ENCODE data around the gene ELMO3. TPM values are rescaled to one million over a fixed set of nuclear protein-coding genes. Genes with fewer than 3 reads are reported as not detected.

Gene ELMO3
- total and polyA plus RNA-seq, 8 donors = 4.9 to 21.2 (median 8.5) TPM

- Histone ChIP-seq H3K4me3 (no peak overlapping the region), H3K27me3 (no peaks in the 10 kb centered on the region), H3K4me1 (peaks cover 3 to 12% of the 10 kb centered on the region in 2 donors), H3K9me3 (no peaks in the 10 kb centered on the region), H3K27ac (no peak overlapping the region), H3K36me3 (peaks cover 0 to 81% of the 10 kb centered on the region in 2 donors)
- intact Hi-C loops (cut with DNase I) = no loop called here
- DNase-seq (peak in 1 of 4 donors; percentile 76), ATAC-seq (no peak)
- TF ChIP-seq, protein P1, sequence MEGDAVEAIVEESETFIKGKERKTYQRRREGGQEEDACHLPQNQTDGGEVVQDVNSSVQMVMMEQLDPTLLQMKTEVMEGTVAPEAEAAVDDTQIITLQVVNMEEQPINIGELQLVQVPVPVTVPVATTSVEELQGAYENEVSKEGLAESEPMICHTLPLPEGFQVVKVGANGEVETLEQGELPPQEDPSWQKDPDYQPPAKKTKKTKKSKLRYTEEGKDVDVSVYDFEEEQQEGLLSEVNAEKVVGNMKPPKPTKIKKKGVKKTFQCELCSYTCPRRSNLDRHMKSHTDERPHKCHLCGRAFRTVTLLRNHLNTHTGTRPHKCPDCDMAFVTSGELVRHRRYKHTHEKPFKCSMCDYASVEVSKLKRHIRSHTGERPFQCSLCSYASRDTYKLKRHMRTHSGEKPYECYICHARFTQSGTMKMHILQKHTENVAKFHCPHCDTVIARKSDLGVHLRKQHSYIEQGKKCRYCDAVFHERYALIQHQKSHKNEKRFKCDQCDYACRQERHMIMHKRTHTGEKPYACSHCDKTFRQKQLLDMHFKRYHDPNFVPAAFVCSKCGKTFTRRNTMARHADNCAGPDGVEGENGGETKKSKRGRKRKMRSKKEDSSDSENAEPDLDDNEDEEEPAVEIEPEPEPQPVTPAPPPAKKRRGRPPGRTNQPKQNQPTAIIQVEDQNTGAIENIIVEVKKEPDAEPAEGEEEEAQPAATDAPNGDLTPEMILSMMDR (IDR thresholded peaks at IDR 0.05) = no peak
These were observed 4.1 kb downstream of the ELMO3 start for GRCh38 chr16:67202956-67203493.

- H3K9me3 ChIP-seq = no peaks in the 10 kb centered on the region
- H3K4me3 ChIP-seq = no peak overlapping the region
- intact Hi-C loops (cut with DNase I) = no loop called here
- peaks cover 0 to 71% of the 10 kb centered on the region in 2 donors for H3K36me3 ChIP-seq
- no peak overlapping the region for H3K27ac ChIP-seq
- no peaks in the 10 kb centered on the region for H3K27me3 ChIP-seq
- peak in 1 of 4 donors; percentile 44 for DNase-seq
- H3K4me1 ChIP-seq = peaks cover 0 to 3% of the 10 kb centered on the region in 2 donors
- TF ChIP-seq, protein P1 (IDR thresholded peaks at IDR 0.05) = no peak
- ATAC-seq = no peak
These were observed 5.1 kb downstream of the ELMO3 start for GRCh38 chr16:67204076-67204475.

DNA sequence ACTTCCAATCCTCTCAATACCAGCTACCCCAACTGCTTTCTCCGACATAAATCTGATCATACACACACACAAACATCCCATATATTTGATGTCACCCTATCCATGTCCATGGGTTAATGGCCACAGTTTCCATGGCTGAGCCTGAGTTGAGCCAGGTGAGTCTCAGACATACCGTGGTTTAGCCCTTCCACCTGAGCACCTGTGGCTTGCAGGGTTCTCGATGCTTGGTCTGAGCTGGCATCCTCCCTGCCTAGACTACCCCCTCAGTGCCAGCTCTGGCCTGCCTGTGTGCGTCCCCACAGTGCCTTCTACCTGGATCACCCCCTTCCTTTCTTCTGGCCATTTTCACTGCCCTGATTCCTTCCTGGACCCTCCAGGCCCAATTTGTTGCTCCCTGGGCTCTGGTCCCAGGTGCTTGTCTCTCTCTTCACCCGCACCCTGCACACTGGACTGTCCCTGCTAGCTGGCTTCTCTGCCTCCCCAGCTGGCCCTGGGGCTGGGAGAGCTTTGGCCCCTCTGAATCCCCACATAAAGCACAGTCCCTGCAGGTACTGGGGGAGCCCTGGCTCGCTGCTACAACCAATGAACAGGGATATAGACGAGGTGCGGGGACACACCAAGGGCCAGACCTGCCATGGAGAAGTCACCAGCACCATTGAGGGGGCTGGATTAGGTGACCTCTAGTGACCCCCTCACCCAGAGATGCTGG is 7.4 kb downstream of the ELMO3 start:
- Histone ChIP-seq H3K4me3 (no peak overlapping the region), H3K36me3 (peaks cover 0 to 50% of the 10 kb centered on the region in 2 donors), H3K4me1 (no peaks in the 10 kb centered on the region), H3K27ac (no peak overlapping the region), H3K27me3 (no peaks in the 10 kb centered on the region), H3K9me3 (no peaks in the 10 kb centered on the region)
- TF ChIP-seq, protein P1 (IDR thresholded peaks at IDR 0.05) = no peak
- no peak for ATAC-seq
- intact Hi-C loops (cut with DNase I) = no loop called here
- DNase-seq = peak in 1 of 4 donors; percentile 32

GRCh38 chr16:67206838-67207248 is 7.9 kb downstream of the ELMO3 start:
- no peak overlapping the region for H3K4me3 ChIP-seq
- H3K36me3 ChIP-seq = peaks cover 0 to 45% of the 10 kb centered on the region in 2 donors
- ATAC-seq = no peak
- TF ChIP-seq, protein P1 (IDR thresholded peaks at IDR 0.05) = no peak
- intact Hi-C loops (cut with DNase I) = no loop called here
- no peaks in the 10 kb centered on the region for H3K27me3 ChIP-seq
- no peaks in the 10 kb centered on the region for H3K4me1 ChIP-seq
- no peak overlapping the region for H3K27ac ChIP-seq
- DNase-seq = peak in 1 of 4 donors; percentile 20
- H3K9me3 ChIP-seq = no peaks in the 10 kb centered on the region

DNA sequence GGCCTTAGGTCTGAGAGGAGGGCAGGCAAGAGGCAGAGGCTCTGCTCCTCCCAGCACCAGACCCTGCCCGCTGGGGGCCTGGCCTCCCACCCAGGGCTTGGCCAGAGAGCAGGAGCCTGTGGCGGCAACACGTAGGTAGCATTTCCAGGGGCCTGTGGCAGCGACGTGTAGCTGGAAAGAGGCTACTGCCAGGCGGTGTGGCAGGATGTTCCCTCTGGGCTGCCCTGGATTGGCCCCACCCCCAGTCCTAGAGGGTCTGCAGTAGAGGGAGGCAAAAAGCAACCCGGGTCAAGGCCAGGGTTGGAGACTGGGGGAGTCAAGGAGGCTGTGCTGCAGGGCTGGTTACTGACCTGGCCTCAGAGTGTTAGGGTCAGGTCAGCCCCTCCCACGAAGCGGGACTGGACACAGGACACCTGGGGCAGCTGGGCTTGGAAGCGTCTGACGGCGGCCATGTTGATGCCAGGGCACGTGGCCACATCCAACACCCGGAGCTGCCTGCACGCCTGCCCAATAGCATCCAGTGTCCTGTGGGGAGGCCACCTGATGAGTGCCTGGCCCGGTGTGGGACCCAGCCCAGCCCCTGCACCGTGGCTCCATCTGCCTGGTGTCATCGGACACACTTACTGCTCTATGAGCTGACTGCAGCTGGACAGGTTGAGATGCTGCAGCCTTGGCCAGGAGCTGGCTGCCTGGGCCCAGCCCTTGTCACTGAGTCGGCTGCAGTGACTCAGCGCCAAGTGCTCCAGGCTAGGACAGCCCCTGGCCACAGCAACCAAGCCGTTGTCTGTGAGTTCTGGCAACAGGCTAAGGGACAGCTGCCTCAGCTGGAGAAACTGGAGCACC is 8.5 kb downstream of the ELMO3 start:
- H3K4me3 ChIP-seq = no peak overlapping the region
- DNase-seq = peak in 1 of 4 donors; percentile 73

More for the DNA sequence above, 8.5 kb downstream of the ELMO3 start:
- Histone ChIP-seq H3K27ac (no peak overlapping the region), H3K27me3 (no peaks in the 10 kb centered on the region), H3K9me3 (no peaks in the 10 kb centered on the region), H3K36me3 (peaks cover 0 to 39% of the 10 kb centered on the region in 2 donors), H3K4me1 (no peaks in the 10 kb centered on the region)
- peak; percentile 13 for ATAC-seq
- intact Hi-C loops (cut with DNase I) = no loop called here
- TF ChIP-seq, protein P1 (IDR thresholded peaks at IDR 0.05) = no peak

All from left lung (tissue), 10 donors.